Esophagus muscularis mucosa (tissue), 3 donors: ENCODE measurements around the gene IL2.

Experiments
- CTCF ChIP-seq, 3 experiments: fragments of 200-600 bp in 2 of 3; fragments of 450-650 bp in 1 of 3; sonication (generic) in 2 of 3; IDR thresholded peaks; one replicate each; pipeline ENCODE4 v1.5.1; 2017 to 2019; ENCODE audit warnings: antibody characterized with exemption in 3 of 3, mild to moderate bottlenecking in 2 of 3, moderate library complexity in 1 of 3
- POLR2A ChIP-seq: fragments of 450-650 bp; IDR thresholded peaks from one replicate; pipeline ENCODE4 v1.6.1; 2017; ENCODE audit warnings: antibody characterized with exemption, moderate library complexity, mild to moderate bottlenecking, low read depth
- POLR2AphosphoS5 ChIP-seq, 2 donors: sonication (generic); formaldehyde crosslinking; IDR thresholded peaks; one replicate each; pipeline ENCODE4 v1.6.1; 2017; ENCODE audit warnings: antibody characterized with exemption in 2 of 2

- TF ChIP-seq CTCF (IDR thresholded peaks at IDR 0.05): no peak
- no peak for TF ChIP-seq POLR2A
- no peak for TF ChIP-seq POLR2AphosphoS5 (IDR thresholded peaks at IDR 0.05)
Observed at GRCh38 chr4:122403861-122404260, 52.7 kb downstream of the IL2 start.
